MM.1S (cell line): Measurements from ENCODE around the gene WDR45B.

ENCODE experiments used
- DNase-seq: peaks from one replicate; pipeline ENCODE4 v3.0.0-alpha.2; 2015
- H2AFZ ChIP-seq: fragments of 300-600 bp; sonication (generic); 2 replicates; pipeline ENCODE4 v1.6.0; 2016; ENCODE audit warnings: antibody characterized with exemption, low read length
- H3F3A ChIP-seq: fragments of 300-600 bp; sonication (generic); 2 replicates; pipeline ENCODE4 v1.6.1; 2016; ENCODE audit warnings: mild to moderate bottlenecking, antibody characterized with exemption, low read length, moderate library complexity, mixed read lengths; ENCODE audit not compliant: insufficient read depth
- H3K27ac ChIP-seq: fragments of 300-600 bp; sonication (generic); 2 replicates; pipeline ENCODE4 v1.5.1; 2016; ENCODE audit warnings: mild to moderate bottlenecking, low read length
- H3K27me3 ChIP-seq: fragments of 300-600 bp; sonication (generic); replicated peaks from 2 replicates; pipeline ENCODE4 v1.6.0; 2016; ENCODE audit warnings: low read length; ENCODE audit not compliant: insufficient read depth
- H3K36me3 ChIP-seq: fragments of 300-600 bp; sonication (generic); replicated peaks from 2 replicates; pipeline ENCODE4 v1.6.1; 2016; ENCODE audit warnings: mild to moderate bottlenecking, low read length, mixed read lengths; ENCODE audit not compliant: insufficient read depth
- H3K4me1 ChIP-seq: fragments of 300-600 bp; sonication (generic); 2 replicates; pipeline ENCODE4 v1.6.1; 2016; ENCODE audit warnings: low read length, mixed read lengths
- H3K4me2 ChIP-seq: fragments of 300-600 bp; sonication (generic); 2 replicates; pipeline ENCODE4 v1.6.0; 2016; ENCODE audit warnings: low read depth, low read length
- H3K4me3 ChIP-seq: fragments of 300-600 bp; sonication (generic); 2 replicates; pipeline ENCODE4 v1.5.1; 2016; ENCODE audit warnings: low read length, mixed read lengths
- H3K79me2 ChIP-seq: fragments of 300-600 bp; sonication (generic); 2 replicates; pipeline ENCODE4 v1.6.1; 2016; ENCODE audit warnings: mixed run types, low read length, mixed read lengths
- H3K9ac ChIP-seq: fragments of 300-600 bp; sonication (generic); 2 replicates; pipeline ENCODE4 v1.6.1; 2016; ENCODE audit warnings: low read length, mixed read lengths
- H3K9me2 ChIP-seq: fragments of 300-600 bp; sonication (generic); replicated peaks from 2 replicates; pipeline ENCODE4 v1.6.1; 2016; ENCODE audit warnings: mild to moderate bottlenecking, low read length, mixed read lengths; ENCODE audit not compliant: insufficient read depth
- H3K9me3 ChIP-seq: fragments of 300-600 bp; sonication (generic); replicated peaks from 2 replicates; pipeline ENCODE4 v1.6.1; 2016; ENCODE audit warnings: mild to moderate bottlenecking, low read length, mixed read lengths; ENCODE audit not compliant: insufficient read depth
- H4K20me1 ChIP-seq: fragments of 300-600 bp; sonication (generic); 2 replicates; pipeline ENCODE4 v1.6.1; 2016; ENCODE audit warnings: mild to moderate bottlenecking, low read length, moderate library complexity, mixed read lengths; ENCODE audit not compliant: insufficient read depth
- CTCF ChIP-seq: fragments of 300-600 bp; sonication (generic); IDR thresholded peaks from 2 replicates; pipeline ENCODE4 v1.5.1; 2016; ENCODE audit warnings: antibody characterized with exemption, low read length, mixed read lengths
- EZH2 ChIP-seq: fragments of 300-600 bp; sonication (generic); optimal IDR thresholded peaks from 2 replicates; pipeline ENCODE3; 2017; ENCODE audit warnings: low read depth, mild to moderate bottlenecking, antibody characterized with exemption, low read length, mixed read lengths
- EZH2phosphoT487 ChIP-seq: fragments of 300-600 bp; sonication (generic); IDR thresholded peaks from 2 replicates; pipeline ENCODE4 v1.6.1; 2018; ENCODE audit warnings: antibody characterized with exemption, low read length

The WDR45B gene

GRCh38 chr17:82659886-82660285 lies 11.6 kb upstream of the WDR45B start:
- Histone ChIP-seq H2AFZ (no peak overlapping the region), H3K27me3 (no peaks in the 10 kb centered on the region), H3K79me2 (no peaks in the 10 kb centered on the region), H3K9me2 (no peaks in the 10 kb centered on the region), H4K20me1 (no peaks in the 10 kb centered on the region), H3K27ac (no peak overlapping the region), H3K4me2 (no peak overlapping the region), H3K4me3 (no peak overlapping the region), H3K9ac (no peak overlapping the region), H3K9me3 (no peaks in the 10 kb centered on the region), H3K36me3 (no peaks in the 10 kb centered on the region), H3K4me1 (no peaks in the 10 kb centered on the region), H3F3A (no peaks in the 10 kb centered on the region)
- TF ChIP-seq EZH2 (no peak), CTCF (no peak), EZH2phosphoT487 (no peak)
- no peak for DNase-seq

GRCh38 chr17:82658796-82659452 lies 10.7 kb upstream of the WDR45B start:
- no peaks in the 10 kb centered on the region for H3K9me2 ChIP-seq
- TF ChIP-seq EZH2phosphoT487 = no peak
- no peak for TF ChIP-seq EZH2
- no peak for TF ChIP-seq CTCF

GRCh38 chr17:82658331-82658730 lies 10.1 kb upstream of the WDR45B start:
- Histone ChIP-seq H3K27me3 (no peaks in the 10 kb centered on the region), H3K36me3 (no peaks in the 10 kb centered on the region), H3K27ac (no peak overlapping the region), H3K9ac (no peak overlapping the region), H2AFZ (no peak overlapping the region), H3K79me2 (no peaks in the 10 kb centered on the region), H3K4me1 (no peaks in the 10 kb centered on the region), H3K9me3 (no peaks in the 10 kb centered on the region), H3K4me2 (no peak overlapping the region), H4K20me1 (no peaks in the 10 kb centered on the region), H3F3A (no peaks in the 10 kb centered on the region), H3K9me2 (no peaks in the 10 kb centered on the region), H3K4me3 (no peak overlapping the region)
- DNase-seq = no peak
- TF ChIP-seq CTCF (no peak), EZH2 (no peak), EZH2phosphoT487 (no peak)

More at GRCh38 chr17:82658796-82659452, 10.7 kb upstream of the WDR45B start:
- Histone ChIP-seq H3K9ac (no peak overlapping the region), H3K79me2 (no peaks in the 10 kb centered on the region), H3K27me3 (no peaks in the 10 kb centered on the region), H3K27ac (no peak overlapping the region), H3K36me3 (no peaks in the 10 kb centered on the region), H2AFZ (no peak overlapping the region), H3K4me2 (no peak overlapping the region), H3K4me1 (no peaks in the 10 kb centered on the region), H3K4me3 (no peak overlapping the region), H3K9me3 (no peaks in the 10 kb centered on the region), H3F3A (no peaks in the 10 kb centered on the region), H4K20me1 (no peaks in the 10 kb centered on the region)
- no peak for DNase-seq
